HepG2 (cell line): Measurements from ENCODE around the gene CEP131. TPM values are rescaled to one million over a fixed set of nuclear protein-coding genes. Genes with fewer than 3 reads are reported as not detected.
A peak's percentile ranks its signal among the peaks of the same experiment; 100 is the strongest.

Experiments used
- AKAP8 ChIP-seq: sonication (generic); formaldehyde crosslinking; IDR thresholded peaks from 2 replicates; pipeline ENCODE4 v1.5.1; 2020; ENCODE audit warnings: mild to moderate bottlenecking, missing genetic modification reagents
- BHLHE40 ChIP-seq: IDR thresholded peaks from 2 replicates; pipeline ENCODE4 v1.6.1; 2011; ENCODE audit warnings: low read length, improper control_type of control experiment
- DNMT3B ChIP-seq: conservative IDR thresholded peaks from 2 replicates; pipeline ENCODE4 v1.6.1; 2016; ENCODE audit warnings: missing biosample characterization, control low read depth
- ERF ChIP-seq: IDR thresholded peaks from 2 replicates; pipeline ENCODE4 v1.6.1; 2018; ENCODE audit warnings: missing biosample characterization, missing genetic modification reagents
- ISL2 ChIP-seq: sonication (generic); formaldehyde crosslinking; IDR thresholded peaks from 2 replicates; pipeline ENCODE4 v1.5.0; 2020; ENCODE audit warnings: missing genetic modification reagents
- KDM5B ChIP-seq: sonication (generic); formaldehyde crosslinking; IDR thresholded peaks from 2 replicates; pipeline ENCODE4 v1.4.0; 2020; ENCODE audit warnings: missing genetic modification reagents, mild to moderate bottlenecking, borderline replicate concordance
- RCOR2 ChIP-seq: IDR thresholded peaks from 2 replicates; pipeline ENCODE4 v1.6.1; 2016; ENCODE audit warnings: missing biosample characterization, missing genetic modification reagents
- RFX3 ChIP-seq: IDR thresholded peaks from 2 replicates; pipeline ENCODE4 v1.6.1; 2016; ENCODE audit warnings: missing biosample characterization, missing genetic modification reagents
- RXRA ChIP-seq: sonication (generic); formaldehyde crosslinking; IDR thresholded peaks from 2 replicates; pipeline ENCODE4 v1.5.1; 2020; ENCODE audit warnings: missing genetic modification reagents
- SNRNP70 ChIP-seq: fragments of 200-400 bp; formaldehyde crosslinking; IDR thresholded peaks from 2 replicates; pipeline ENCODE4 v1.6.1; 2017; ENCODE audit warnings: mild to moderate bottlenecking, low read depth, low read length, moderate library complexity
- TIGD3 ChIP-seq: sonication (generic); formaldehyde crosslinking; IDR thresholded peaks from 2 replicates; pipeline ENCODE4 v1.5.1; 2020; ENCODE audit warnings: mild to moderate bottlenecking, missing genetic modification reagents, borderline replicate concordance
- ZFP1 ChIP-seq: IDR thresholded peaks from 2 replicates; pipeline ENCODE4 v1.6.1; 2016
- ZMAT3 ChIP-seq: sonication (generic); formaldehyde crosslinking; conservative IDR thresholded peaks from 2 replicates; pipeline ENCODE4 v1.7.0; 2021; ENCODE audit warnings: missing genetic modification reagents
- ZNF24 ChIP-seq: fragments of 450-650 bp; IDR thresholded peaks from 2 replicates; pipeline ENCODE4 v1.6.1; 2017; ENCODE audit warnings: antibody characterized with exemption, mild to moderate bottlenecking
- ZNF274 ChIP-seq: sonication (generic); formaldehyde crosslinking; IDR thresholded peaks from 2 replicates; pipeline ENCODE4 v1.5.1; 2020; ENCODE audit warnings: mild to moderate bottlenecking, missing genetic modification reagents
- ZNF33B ChIP-seq: sonication (generic); formaldehyde crosslinking; IDR thresholded peaks from 2 replicates; pipeline ENCODE4 v1.5.1; 2020; ENCODE audit warnings: mild to moderate bottlenecking, missing genetic modification reagents
- ZNF34 ChIP-seq: sonication (generic); formaldehyde crosslinking; IDR thresholded peaks from 2 replicates; pipeline ENCODE4 v1.4.0; 2020; ENCODE audit warnings: mild to moderate bottlenecking, missing genetic modification reagents, borderline replicate concordance
- ZNF598 ChIP-seq: sonication (generic); formaldehyde crosslinking; IDR thresholded peaks from 2 replicates; pipeline ENCODE4 v1.5.1; 2020; ENCODE audit warnings: mild to moderate bottlenecking, missing genetic modification reagents, borderline replicate concordance
- ZNF644 ChIP-seq: IDR thresholded peaks from 2 replicates; pipeline ENCODE4 v1.6.1; 2016; ENCODE audit warnings: low read depth
- ZNF660 ChIP-seq: sonication (generic); formaldehyde crosslinking; IDR thresholded peaks from 2 replicates; pipeline ENCODE4 v1.5.1; 2020; ENCODE audit warnings: mild to moderate bottlenecking, low read depth, missing genetic modification reagents, borderline replicate concordance
- ZNF746 ChIP-seq: sonication (generic); formaldehyde crosslinking; IDR thresholded peaks from 2 replicates; pipeline ENCODE4 v1.8.0; 2022; ENCODE audit warnings: mild to moderate bottlenecking, missing genetic modification reagents
- ZZZ3 ChIP-seq: sonication (generic); formaldehyde crosslinking; IDR thresholded peaks from 2 replicates; pipeline ENCODE4 v1.4.0; 2020; ENCODE audit warnings: missing genetic modification reagents, mild to moderate bottlenecking, borderline replicate concordance
- polyA plus RNA-seq, 8 experiments: library from polyadenylated mRNA; depleted of rRNA in 3 of 8; stranded (reverse) in 7 of 8; unstranded in 1 of 8; fragments of >200 nt; fragmentation: Illumina TruSeq in 4 of 8; extraction: Trizol in 4 of 8; gene quantifications; 2 replicates each; pipeline versions ENCODE4 v1.2.1 to v1.2.3, GENCODE V29; 2011 to 2016; ENCODE audit warnings: low read depth in 4 of 8, missing spikeins in 1 of 8, mixed read lengths in 1 of 8; ENCODE audit not compliant: insufficient read depth in 1 of 8
- total RNA-seq, 5 experiments: library from RNA; depleted of rRNA; stranded (reverse); fragments of >200 nt; fragmentation: Illumina TruSeq; extraction: Trizol; gene quantifications; 2 replicates each; pipeline ENCODE4 v1.2.3, GENCODE V29; 2016; ENCODE audit warnings: low read depth in 1 of 5
- TF ChIP-seq, protein P1 (sequence below): sonication (generic); formaldehyde crosslinking; IDR thresholded peaks from 2 replicates; pipeline ENCODE4 v1.4.0; 2020; ENCODE audit warnings: mild to moderate bottlenecking, missing genetic modification reagents
- TF ChIP-seq, protein P2 (sequence below): sonication (generic); formaldehyde crosslinking; IDR thresholded peaks from 2 replicates; pipeline ENCODE4 v1.5.0; 2020; ENCODE audit warnings: missing genetic modification reagents
- TF ChIP-seq, protein P3 (sequence below): sonication (generic); formaldehyde crosslinking; IDR thresholded peaks from 2 replicates; pipeline ENCODE4 v1.4.0; 2020; ENCODE audit warnings: missing genetic modification reagents, mild to moderate bottlenecking, borderline replicate concordance

The CEP131 gene
- total and polyA plus RNA-seq, 2 of the 13 experiments (the other 11 are each of a cell fraction or from before 2014, with no cell fraction given): 5.0 to 16.8 TPM

DNA sequence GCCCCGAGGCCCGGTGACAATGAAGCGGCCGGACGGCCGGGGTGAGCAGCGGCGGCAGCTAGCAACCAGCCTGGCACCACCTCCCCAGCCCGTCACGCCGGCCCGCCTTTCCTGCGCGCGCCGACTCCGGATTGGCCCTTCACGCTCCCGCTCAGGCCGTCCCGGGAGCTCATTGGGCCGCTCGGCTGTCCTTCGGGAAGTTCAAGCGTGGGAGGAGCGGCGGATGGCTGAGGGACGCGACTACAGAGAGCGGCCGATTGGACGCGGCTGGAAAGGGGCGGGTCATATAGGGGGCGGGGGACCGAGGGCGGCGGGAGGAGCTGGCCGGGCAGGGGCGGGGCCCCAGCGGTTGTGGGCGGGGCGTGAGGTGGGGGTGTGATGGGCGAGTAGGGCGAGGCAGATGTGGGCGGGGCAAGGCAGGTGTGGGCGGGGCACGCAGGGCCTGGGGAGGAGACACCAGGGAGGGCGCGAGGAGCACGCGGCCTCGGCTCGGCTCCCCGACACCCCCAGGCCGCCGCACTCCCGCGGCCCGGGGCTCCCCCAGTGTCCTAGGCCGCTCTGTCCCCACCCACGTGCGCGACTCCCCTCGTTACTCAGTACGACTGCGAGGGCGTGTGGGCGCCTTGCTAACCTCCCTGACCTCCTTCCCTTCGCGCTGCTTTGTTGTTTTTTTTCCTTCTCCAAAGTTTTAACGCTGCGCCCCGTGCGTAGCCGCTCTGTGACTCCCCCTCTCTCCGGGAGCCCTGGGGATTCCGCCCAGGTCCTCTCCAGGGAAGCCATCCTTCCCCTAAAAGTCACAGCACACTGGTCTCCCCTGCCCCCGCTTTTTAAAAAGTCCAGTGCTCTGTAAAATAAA, at the start of gene CEP131 (continued):
- TF ChIP-seq ZNF660 (CRISPR knock-in tag): 0 out of 2 replicates have a peak, but pooled peaks have one; percentile 44
- TF ChIP-seq ZNF644: no peak
- TF ChIP-seq TIGD3 (CRISPR knock-in tag): peak; percentile 85; the same call in 1 of the 2 replicates
- TF ChIP-seq ISL2 (CRISPR knock-in tag): peak; percentile 40; the same call in 1 of the 2 replicates
- no peak for TF ChIP-seq ZNF34
- TF ChIP-seq ZFP1: no peak
- no peak for TF ChIP-seq RFX3
- 0 out of 2 replicates have a peak, but pooled peaks have one; percentile 30 for TF ChIP-seq ZNF746 (CRISPR knock-in tag)
- TF ChIP-seq, protein P1, sequence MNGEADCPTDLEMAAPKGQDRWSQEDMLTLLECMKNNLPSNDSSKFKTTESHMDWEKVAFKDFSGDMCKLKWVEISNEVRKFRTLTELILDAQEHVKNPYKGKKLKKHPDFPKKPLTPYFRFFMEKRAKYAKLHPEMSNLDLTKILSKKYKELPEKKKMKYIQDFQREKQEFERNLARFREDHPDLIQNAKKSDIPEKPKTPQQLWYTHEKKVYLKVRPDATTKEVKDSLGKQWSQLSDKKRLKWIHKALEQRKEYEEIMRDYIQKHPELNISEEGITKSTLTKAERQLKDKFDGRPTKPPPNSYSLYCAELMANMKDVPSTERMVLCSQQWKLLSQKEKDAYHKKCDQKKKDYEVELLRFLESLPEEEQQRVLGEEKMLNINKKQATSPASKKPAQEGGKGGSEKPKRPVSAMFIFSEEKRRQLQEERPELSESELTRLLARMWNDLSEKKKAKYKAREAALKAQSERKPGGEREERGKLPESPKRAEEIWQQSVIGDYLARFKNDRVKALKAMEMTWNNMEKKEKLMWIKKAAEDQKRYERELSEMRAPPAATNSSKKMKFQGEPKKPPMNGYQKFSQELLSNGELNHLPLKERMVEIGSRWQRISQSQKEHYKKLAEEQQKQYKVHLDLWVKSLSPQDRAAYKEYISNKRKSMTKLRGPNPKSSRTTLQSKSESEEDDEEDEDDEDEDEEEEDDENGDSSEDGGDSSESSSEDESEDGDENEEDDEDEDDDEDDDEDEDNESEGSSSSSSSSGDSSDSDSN (CRISPR knock-in tag): peak; percentile 75
- peak; percentile 91 for TF ChIP-seq ERF (CRISPR knock-in tag)
- TF ChIP-seq ZMAT3: peak; percentile 96
- 0 out of 2 replicates have a peak, but pooled peaks have one; percentile 46 for TF ChIP-seq DNMT3B (CRISPR knock-in tag)
- TF ChIP-seq KDM5B: peak; percentile 97
- TF ChIP-seq, protein P2, sequence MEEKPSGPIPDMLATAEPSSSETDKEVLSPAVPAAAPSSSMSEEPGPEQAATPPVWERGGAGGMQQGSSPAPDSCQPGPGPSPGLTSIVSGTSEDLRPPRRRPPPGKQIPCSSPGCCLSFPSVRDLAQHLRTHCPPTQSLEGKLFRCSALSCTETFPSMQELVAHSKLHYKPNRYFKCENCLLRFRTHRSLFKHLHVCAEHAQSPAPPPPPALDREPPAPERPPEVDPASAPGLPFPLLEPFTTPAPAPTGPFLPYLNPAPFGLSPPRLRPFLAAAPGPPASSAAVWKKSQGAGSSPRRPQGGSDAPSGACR (CRISPR knock-in tag): no peak
- 0 out of 2 replicates have a peak, but pooled peaks have one; percentile 43 for TF ChIP-seq ZNF33B (CRISPR knock-in tag)
- peak; percentile 54; the same call in 1 of the 2 replicates for TF ChIP-seq AKAP8 (CRISPR knock-in tag)
- TF ChIP-seq ZNF274 (CRISPR knock-in tag): peak; percentile 80; the same call in 1 of the 2 replicates
- no peak for TF ChIP-seq RCOR2
- TF ChIP-seq, protein P3, sequence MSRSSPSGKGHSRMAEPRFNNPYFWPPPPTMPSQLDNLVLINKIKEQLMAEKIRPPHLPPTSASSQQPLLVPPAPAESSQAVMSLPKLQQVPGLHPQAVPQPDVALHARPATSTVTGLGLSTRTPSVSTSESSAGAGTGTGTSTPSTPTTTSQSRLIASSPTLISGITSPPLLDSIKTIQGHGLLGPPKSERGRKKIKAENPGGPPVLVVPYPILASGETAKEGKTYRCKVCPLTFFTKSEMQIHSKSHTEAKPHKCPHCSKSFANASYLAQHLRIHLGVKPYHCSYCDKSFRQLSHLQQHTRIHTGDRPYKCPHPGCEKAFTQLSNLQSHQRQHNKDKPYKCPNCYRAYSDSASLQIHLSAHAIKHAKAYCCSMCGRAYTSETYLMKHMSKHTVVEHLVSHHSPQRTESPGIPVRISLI: peak; percentile 84
- no peak for TF ChIP-seq SNRNP70
- no peak for TF ChIP-seq BHLHE40
- no peak for TF ChIP-seq ZNF24
- peak; percentile 58 for TF ChIP-seq RXRA
- no peak for TF ChIP-seq ZNF598
- TF ChIP-seq ZZZ3 (CRISPR knock-in tag): no peak; the same call in 1 of the 2 replicates
